ELF-1 (cell line): ENCODE measurements around the gene UNC93B1.

ENCODE experiments used
- DNase-seq: peaks from one replicate; pipeline ENCODE4 v3.0.0-alpha.2; 2016; ENCODE audit warnings: low read depth, low spot score

UNC93B1 gene

DNA sequence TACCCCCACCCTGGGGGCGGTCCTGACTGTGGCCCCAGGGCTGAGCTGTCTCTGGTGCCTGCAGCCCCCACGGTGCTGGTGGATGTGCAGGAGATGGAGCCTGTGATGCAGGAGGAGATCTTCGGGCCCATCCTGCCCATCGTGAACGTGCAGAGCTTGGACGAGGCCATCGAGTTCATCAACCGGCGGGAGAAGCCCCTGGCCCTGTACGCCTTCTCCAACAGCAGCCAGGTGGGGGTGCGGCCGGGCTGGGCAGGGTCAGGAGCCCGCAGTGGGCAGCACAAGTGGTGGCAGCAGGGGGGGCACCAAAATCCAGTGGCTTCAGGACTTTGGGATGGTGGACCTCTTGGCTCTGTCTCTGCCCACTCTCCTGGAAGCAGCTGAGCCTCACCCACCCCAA is 18.6 kb upstream of the UNC93B1 start:
- DNase-seq, result no peak

DNA sequence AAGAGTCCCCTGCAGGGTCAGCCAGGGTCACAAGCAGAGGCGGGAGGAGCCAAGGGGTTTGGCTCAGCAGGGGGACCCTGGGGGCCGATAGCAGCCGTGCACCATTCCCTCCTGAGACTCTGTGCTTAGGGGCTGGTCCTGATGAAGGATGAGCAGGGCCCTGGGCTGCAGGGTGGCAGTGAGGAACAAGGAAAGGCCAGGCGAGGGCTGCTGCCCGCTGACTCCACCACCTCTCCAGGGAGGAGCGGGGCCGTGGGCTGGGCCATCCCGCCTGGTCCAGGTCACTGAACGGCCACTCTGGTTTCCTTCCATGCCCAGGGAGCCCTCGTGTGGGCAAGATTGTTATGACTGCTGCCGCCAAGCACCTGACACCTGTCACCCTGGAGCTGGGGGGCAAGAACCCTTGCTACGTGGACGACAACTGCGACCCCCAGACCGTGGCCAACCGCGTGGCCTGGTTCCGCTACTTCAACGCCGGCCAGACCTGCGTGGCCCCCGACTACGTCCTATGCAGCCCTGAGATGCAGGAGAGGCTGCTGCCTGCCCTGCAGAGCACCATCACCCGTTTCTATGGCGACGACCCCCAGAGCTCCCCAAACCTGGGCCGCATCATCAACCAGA is 17.4 kb upstream of the UNC93B1 start:
- DNase-seq, result peak; percentile 58

DNA sequence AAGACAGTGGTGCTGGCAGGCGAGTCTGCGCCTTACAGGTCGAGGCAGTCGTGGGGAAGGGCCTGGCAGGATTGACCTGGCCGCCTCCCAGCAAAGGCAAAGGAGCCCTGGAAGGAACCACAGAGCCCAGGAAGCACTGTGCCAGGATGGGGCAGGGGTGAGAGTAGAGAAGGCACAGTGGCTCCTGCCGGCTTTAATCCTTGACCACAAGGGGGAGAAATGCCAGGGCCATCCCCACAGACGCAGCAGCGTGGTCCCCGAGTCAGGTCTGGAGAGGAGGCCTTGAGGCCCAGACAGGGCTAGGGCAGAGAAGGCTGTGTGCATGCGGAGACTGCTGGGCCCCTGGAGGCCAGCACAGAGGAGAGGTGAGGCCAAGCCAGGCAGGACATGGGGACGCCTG is 16.7 kb upstream of the UNC93B1 start:
- DNase-seq, result no peak

DNA sequence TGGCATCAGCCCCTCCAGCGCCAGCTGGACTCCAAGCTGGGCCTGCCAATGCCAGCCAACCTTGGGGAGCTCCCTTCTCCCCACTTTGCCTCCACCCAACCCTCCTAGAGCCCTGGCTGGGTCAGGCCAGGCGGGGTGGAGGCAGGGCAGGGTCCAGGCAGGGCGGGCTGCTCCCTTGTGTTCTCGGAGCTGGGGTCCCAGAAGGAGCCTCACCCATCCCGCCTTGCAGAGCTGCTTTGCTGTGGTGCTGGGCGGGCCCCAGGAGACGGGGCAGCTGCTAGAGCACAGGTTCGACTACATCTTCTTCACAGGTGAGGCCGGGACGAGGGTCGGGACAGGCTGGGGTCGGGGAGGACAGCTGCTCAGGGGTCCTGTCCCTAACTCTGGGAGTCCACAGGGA is 15.6 kb upstream of the UNC93B1 start:
- no peak for DNase-seq

DNA sequence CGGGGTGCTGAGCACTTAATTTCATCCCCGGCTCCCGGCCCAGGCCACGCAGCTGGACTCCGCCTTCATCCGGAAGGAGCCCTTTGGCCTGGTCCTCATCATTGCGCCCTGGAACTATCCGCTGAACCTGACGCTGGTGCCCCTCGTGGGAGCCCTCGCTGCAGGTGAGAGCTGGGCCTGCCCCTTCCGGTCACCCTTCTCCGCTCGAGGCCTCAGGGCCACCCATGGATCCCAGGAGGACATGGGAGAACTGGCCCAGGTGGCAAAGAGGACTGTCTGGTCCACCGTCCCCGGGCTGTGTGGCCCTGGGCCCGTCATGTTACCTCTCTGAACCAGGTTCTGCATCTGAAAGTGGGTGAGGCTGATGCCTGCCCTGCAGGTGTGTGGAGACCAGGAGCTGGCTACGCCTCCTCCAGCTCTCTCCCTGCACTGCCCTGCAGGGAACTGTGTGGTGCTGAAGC is 14.9 kb upstream of the UNC93B1 start:
- no peak for DNase-seq

DNA sequence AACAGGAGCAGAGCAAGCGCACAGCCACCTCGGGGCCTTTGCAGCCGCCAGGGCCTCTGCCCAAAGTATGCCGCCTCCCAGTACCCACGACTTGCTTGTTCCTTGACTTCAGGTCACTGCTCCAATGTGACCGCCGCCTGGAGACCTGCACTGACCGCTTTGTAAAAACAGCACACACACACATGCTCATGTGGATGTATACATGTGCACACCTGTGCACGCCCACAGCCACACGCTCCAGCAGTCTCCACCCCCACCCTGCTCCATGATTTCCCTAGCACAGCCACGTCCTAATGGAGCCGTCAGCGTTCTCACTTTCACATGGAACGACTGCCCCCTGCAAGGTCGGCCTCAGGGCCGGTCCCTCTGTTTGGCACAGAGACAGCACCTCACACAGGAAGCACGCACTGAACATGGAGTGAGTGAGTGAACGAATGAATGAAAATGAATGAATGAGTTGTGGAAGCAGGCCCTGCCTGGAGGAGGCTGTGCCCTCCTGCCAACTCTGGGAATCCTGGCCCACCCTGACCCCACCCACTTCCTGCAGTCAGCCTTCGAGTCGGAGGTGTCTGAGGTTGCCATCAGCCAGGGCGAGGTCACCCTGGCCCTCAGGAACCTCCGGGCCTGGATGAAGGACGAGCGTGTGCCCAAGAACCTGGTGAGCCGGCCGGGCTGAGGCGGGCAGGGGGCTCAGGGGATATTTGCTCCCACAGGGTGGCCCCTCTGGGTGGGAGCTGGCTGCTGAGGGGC is 14.3 kb upstream of the UNC93B1 start:
- no peak for DNase-seq

DNA sequence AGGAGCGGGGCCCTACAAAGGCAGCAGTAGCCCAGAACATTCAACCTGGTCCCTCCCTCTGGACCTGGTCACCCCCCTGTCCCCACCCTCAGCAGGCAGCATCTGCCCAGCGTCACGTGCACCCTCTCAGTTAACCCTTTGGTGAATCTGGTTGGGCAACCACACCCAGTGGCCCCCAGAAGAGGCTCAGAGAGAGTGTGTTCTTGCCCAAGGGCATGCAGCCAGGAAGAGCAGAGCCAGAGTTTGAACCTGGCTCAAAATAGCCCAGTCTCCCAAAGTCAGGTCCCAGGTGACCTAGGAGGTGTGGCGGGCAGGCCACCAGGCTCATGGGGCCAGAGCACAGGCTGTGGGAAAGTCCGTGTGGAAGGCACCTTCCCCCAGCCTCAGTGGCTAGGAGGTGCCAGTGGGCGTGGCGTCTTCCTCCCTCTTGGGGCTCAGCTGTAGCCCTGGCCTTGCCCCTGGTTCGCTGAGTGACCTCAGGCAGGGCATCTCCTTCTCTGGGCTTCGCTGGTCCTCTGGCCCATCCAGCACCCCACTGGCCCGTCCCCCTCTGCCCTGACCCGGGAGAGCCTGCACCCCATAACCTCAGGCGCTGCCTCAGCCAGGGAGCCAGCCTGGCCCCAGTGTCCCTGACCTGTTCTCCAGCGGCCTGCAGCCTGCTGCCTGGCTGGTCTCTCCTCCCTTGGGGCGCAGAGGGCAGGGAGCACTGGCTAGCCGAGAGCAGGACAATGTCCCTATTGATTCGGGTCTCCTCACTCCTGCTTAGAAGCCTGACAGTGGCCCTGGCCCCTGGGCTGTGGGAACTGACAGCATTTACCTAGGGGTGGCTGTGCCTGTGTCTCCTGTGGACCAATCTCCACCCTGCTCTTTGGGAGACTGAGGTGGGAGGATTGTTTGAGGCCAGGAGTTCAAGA is 13.3 kb upstream of the UNC93B1 start:
- DNase-seq, result peak; percentile 34

DNA sequence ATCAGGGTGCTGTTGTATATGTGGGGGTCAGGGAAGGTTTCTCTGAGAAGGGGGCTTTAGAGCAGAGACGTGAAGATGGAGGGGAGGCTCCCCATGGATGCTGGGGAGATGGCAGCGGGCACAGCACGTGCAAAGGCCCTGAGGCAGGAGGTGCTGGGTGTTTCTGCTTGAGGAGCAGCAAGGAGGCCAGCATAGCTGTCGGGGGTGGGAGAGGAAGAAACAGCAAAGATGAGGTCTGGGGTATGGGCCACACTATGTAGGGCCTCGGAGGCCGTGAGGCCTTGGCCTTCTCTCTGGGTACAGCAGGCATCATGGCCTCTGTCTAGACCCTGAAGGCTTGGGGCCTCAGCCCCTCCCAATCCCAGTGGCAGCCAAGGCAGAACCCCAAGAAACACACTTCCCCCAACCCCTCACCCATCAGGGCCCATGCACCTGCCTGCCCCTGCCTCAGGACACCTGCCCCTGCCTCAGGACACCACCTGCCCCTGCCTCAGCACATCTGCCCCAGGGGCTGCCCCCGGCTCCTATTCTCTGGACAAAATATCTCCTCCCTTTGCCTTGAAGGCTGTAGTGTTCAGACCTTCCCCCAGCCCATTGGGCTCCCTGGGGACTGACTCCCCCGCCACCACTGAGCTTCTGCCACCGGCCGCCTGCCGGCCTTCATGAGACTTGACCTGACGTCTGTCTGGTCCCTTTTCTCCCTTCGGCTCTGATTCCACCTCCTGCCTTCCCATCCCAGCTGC is 12.4 kb upstream of the UNC93B1 start:
- DNase-seq, result no peak

DNA sequence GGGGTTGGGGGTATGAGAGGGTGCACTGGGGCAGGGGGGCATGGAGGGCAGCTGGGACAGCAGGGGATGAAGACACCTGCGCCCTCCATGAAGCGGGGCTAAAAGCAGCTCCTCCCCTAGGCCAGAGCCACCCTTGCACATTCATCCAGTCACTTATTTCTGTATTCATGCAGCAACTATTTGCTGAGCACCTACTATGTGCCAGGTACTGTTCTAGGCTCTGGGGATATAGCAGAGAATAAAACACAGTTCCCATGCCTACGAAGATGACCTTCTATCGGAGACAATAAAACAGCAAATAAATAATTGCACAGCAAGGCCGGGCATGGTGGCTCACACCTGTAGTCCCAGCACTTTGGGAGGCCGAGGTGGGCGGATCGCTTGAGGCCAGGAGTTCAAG is 11.6 kb upstream of the UNC93B1 start:
- DNase-seq, result no peak

DNA sequence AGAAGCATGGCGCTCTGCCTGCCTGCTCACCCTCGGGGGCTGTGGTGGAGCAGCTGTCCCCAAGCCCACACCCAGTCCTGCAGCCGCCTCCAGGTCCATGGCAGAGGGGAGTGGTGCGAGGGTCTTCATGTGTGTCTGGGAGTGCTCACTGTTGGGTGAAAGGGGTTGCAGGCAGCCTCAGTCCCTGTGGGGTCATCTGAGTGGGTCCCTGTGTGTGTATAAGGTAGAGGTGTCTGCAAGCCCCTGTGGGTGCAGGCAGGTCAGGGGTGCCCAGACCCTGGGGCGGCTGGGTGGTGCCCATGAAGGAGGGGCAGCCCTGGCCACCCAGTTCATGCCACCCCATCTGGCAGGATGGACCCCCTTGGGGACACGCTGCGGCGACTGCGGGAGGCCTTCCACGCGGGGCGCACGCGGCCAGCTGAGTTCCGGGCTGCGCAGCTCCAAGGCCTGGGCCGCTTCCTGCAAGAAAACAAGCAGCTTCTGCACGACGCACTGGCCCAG is 11.1 kb upstream of the UNC93B1 start:
- no peak for DNase-seq

DNA sequence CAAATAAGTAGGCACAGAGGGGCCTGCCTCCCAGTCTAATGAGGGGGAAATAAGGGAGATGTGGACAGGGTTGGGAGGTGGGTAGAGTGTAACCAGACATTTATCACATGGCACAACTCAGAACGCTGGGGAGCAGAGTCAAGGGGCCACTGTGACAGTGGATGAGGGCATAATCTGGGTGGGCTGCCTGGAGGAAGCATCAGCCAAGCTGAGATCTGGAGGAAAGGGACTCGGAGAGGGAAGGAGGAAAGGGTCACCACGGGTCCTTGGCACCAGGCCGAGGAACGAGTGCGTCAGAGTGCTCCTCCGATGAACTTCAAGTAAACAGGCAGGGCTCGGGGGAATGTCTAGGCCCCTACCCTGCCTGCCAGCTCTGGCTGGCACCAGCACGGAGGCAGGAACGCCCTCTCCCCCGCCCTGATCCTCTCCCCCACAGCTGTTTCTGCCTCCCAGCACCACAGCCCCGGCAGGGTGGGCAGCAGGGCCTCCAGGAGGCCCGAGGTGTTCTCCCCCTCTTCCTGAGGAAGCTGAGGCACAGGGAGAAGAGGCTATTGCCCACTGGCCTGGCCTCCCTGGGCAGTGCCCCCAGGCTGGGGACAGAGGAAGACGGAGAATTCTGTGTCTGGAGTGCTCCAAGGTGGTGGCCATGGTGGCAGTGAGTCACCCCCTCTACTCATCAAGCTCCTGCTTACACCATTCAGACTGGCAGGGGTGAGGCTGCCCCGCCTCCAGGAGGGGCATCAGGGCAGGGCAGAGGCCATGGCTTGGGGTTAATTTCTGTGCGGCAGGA is 10.5 kb upstream of the UNC93B1 start:
- no peak for DNase-seq

DNA sequence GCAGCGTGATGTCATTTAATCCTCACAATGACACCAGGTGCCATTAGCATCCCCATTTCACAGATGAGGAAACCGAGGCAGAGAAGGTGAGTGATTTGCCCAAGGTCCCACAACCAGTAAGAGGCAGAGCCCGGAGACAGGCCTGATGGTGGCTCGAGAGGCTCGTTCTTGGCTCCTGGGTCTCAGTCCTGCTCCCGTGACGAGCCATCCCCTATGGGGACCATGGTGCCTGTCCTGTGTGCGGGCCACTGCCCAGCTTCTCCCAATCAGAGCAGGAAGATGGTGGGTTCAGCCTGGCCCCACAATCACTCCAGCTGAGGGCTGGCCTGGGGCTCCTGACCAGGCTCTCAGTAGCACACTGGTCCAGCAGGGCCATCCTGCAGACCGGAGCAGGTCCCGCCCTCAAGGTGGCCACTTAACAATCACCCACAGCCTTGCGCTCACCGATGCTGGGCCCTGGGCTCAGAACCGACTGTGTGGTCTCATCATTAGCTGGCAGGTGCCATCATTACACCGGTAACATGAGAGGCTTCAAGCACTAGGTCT is 9.8 kb upstream of the UNC93B1 start:
- DNase-seq, result no peak

DNA sequence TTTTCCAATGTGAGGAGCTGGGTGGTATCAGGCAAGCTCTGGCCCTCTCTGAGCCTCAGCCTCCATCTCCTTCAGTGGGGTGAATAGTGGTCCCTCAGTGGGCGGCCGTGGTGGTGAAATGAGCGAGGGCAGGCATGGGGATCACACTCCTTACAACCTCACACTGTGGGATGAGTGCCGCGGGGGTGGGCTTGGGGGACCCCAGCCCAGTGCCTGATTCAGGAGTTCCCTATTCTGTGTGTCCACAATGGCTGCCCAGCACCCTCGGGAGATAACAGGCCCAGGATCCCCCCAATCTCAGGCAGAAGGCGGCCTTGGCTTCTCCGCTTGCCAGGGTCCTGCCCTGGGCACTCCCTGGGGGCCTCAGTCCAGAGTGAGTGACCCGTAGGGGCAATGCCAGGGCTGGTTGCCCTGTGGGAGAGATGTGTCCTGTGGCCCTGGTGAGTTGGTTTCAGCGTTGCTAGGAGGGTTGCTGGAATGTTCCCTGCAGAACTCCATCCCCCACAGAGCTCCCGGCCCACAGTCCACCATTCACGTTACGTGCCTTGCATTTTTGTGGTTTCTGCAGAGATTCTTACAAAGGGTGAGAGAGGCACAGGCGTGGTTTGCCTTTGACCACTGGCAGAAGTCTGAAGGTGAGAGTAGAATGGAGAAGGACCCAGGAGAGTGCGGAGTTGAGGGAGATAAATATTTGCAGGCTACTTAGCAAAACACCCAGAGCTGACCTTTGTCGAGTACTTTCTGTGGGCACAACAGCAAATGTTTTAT is 9.1 kb upstream of the UNC93B1 start:
- DNase-seq, result peak; percentile 64

DNA sequence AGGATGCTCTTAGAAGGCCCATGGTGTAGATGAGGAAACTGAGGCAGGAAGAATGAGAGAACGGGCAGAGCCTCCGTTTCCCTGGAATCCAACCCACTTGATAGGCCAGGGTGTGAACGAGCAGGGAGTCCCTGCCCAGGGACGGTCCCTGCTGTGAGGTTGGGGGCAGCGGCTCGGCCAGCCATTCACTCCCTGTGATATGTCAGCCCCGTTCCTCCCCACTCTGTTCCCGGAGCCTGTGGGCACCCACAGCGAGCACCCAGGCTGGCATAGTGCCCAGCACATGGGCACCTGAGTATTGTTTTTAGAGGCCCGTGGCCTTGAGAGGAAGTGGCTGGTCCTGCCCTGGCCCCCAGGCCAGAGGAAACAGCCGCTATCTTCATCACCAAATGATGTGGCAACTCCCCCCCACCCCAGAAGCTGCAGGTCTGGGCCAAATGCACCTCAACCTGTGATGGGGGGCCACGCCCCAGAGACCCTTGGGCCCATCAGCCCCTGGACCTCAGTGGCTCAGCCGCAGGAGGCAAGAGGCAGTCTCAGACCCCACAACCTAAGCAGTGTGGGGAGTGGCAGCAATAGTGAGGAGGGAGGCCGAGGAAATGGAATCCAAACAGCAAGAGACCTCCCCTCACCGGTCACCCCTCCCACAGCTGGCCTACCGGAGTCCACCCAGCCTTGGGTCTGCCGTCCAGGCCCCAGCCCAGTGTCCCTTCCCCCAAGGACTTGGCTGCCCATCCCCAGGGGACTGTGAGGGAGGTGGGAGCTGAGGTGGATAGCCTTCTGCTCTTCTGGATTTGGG is 8.3 kb upstream of the UNC93B1 start:
- DNase-seq, result no peak

DNA sequence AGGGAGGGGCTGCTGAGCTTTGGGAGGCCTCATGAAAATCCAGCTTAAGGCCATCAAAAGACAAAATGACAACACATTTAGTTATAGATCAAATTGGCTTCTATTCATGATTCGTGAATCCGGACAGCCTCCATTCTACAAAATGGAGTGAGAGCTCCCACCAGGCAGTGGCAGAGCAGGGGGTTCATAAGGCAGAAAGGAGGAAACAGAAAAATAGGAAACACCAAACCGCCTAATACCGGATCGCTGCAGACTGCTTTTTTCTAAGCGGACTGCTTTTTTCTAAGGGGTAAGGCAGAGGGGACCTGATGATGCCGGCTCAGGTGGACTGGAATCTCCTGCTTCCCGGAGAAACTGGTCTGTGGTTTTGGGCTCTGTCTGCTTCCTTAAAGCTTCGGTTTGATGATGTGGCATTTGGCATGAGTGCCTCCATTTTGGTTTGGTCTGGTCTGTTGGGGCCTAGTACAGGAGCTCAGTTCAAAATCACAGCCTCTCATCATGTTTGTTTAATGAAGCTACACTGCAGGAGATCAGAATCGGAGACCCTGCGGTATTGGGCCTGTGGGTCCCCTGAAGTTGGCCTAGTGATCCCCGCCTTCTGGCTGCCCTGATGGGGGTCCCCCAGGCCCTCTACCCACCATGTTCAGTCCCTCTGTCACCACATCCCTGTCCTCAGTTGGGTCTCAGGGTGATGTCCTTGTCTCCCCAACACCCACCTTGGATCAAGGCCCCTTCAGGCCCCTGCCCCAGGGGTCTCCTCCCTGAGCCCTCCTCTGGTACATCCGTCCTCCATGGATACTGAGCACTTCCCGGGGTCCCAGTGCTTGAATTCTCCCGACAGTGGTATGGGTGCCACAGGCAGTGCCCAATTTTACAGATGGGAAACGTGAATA is 7.4 kb upstream of the UNC93B1 start:
- no peak for DNase-seq

DNA sequence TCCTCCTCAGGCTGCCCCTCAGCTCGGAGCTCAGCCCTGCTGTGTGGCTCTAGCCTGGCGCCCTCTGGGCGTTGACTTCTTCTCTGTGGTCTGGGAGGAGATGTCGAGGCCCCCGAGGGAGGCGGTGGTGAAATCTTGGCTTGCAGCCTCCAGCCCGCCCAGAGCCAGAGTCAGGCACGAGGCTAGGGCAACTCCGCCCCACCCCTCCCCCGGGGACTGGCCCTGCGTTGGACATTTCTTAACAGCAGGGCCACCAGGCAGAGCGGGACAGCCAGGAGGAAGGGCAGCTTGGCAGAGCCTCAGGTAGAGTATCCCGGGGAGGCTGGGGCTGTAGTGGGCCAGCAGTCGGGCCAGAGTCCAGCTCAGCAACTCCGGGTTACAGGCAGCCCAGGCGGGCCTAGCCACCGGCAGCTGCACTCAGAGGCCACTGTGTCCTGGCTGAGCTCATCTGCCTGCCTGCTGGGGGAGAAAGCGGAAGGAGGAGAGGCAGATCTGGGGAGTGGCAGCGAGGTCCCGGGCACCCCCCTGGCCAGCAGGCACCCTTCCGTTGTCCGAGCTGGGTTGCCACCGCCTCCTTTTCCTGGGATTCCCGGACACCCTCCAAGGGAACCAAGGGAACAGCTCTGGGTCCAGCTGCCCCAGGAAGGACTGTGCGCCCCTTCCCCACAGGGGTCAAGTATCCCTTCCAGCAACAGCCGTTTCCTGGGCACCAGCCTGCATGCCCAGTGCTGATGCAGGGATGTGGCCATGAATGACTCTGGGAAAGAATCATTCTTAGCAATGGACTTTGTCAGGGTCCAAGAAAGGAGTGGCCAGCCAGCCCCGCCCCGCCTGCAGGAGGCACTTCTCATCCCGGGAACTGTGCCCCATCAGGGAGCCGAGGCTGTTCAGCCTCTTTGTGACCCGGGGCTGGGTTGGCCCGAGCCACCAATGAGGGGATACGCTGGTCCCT is 6.5 kb upstream of the UNC93B1 start, which contains the start of gene ALDH3B1:
Gene ALDH3B1, plus strand, starts transcription at position 238 of the 952 bp plus-strand sequence. CDS start 4,971 bp downstream, outside the sequence.
- peak; percentile 84 for DNase-seq
